Measurements from ENCODE around the gene PRSS22.

- TF ChIP-seq POLR2A (IDR thresholded peaks at IDR 0.05; ENCODE audit: low read length) (no peak), GATA1 (IDR thresholded peaks at IDR 0.05; ENCODE audit: low read depth, low read length) (no peak)
Measured at GRCh38 chr16:2871926-2872325, 14.0 kb upstream of the PRSS22 start.
